ENCODE results near the gene PRR13. TPM values are rescaled to one million over a fixed set of nuclear protein-coding genes. Genes with fewer than 3 reads are reported as not detected.
A peak's percentile ranks its signal among the peaks of the same experiment; 100 is the strongest.

The PRR13 gene
- polyA plus RNA-seq, 1 of the 3 experiments (the other 2 are of a cell fraction): 58.5 TPM

DNA sequence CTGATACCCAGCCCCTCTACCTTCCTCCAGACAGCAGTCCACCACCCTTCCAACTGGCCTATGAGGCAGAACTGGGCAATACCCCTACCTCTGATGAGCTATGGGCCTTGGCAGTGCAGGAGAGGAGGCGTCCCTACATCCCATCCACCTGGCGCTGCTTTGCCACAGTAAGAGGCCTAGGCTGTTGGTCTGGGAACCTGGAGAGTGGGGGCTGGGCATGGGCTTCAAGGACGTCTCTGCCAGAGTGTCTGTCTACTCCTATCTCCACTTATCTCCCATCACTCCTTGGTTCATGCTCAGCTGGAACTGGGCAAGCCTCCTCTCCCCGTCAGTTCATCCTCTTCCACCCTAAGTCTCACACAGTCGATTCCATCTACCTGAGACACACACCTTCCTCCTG is 11.4 kb upstream of the PRR13 start (continued):
- TF ChIP-seq, protein P1, sequence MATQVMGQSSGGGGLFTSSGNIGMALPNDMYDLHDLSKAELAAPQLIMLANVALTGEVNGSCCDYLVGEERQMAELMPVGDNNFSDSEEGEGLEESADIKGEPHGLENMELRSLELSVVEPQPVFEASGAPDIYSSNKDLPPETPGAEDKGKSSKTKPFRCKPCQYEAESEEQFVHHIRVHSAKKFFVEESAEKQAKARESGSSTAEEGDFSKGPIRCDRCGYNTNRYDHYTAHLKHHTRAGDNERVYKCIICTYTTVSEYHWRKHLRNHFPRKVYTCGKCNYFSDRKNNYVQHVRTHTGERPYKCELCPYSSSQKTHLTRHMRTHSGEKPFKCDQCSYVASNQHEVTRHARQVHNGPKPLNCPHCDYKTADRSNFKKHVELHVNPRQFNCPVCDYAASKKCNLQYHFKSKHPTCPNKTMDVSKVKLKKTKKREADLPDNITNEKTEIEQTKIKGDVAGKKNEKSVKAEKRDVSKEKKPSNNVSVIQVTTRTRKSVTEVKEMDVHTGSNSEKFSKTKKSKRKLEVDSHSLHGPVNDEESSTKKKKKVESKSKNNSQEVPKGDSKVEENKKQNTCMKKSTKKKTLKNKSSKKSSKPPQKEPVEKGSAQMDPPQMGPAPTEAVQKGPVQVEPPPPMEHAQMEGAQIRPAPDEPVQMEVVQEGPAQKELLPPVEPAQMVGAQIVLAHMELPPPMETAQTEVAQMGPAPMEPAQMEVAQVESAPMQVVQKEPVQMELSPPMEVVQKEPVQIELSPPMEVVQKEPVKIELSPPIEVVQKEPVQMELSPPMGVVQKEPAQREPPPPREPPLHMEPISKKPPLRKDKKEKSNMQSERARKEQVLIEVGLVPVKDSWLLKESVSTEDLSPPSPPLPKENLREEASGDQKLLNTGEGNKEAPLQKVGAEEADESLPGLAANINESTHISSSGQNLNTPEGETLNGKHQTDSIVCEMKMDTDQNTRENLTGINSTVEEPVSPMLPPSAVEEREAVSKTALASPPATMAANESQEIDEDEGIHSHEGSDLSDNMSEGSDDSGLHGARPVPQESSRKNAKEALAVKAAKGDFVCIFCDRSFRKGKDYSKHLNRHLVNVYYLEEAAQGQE (IDR thresholded peaks at IDR 0.05; ENCODE audit: low read depth, low read length): no peak
- no peak for TF ChIP-seq SIN3A (IDR thresholded peaks at IDR 0.05; ENCODE audit: borderline replicate concordance, low read depth, low read length)
- TF ChIP-seq, protein P2, sequence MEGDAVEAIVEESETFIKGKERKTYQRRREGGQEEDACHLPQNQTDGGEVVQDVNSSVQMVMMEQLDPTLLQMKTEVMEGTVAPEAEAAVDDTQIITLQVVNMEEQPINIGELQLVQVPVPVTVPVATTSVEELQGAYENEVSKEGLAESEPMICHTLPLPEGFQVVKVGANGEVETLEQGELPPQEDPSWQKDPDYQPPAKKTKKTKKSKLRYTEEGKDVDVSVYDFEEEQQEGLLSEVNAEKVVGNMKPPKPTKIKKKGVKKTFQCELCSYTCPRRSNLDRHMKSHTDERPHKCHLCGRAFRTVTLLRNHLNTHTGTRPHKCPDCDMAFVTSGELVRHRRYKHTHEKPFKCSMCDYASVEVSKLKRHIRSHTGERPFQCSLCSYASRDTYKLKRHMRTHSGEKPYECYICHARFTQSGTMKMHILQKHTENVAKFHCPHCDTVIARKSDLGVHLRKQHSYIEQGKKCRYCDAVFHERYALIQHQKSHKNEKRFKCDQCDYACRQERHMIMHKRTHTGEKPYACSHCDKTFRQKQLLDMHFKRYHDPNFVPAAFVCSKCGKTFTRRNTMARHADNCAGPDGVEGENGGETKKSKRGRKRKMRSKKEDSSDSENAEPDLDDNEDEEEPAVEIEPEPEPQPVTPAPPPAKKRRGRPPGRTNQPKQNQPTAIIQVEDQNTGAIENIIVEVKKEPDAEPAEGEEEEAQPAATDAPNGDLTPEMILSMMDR (IDR thresholded peaks at IDR 0.05): no peak
- TF ChIP-seq, protein P3, sequence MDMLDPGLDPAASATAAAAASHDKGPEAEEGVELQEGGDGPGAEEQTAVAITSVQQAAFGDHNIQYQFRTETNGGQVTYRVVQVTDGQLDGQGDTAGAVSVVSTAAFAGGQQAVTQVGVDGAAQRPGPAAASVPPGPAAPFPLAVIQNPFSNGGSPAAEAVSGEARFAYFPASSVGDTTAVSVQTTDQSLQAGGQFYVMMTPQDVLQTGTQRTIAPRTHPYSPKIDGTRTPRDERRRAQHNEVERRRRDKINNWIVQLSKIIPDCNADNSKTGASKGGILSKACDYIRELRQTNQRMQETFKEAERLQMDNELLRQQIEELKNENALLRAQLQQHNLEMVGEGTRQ (IDR thresholded peaks at IDR 0.05; ENCODE audit: borderline replicate concordance, low read depth, low read length): no peak
- no peak for TF ChIP-seq MEF2A (IDR thresholded peaks at IDR 0.05; ENCODE audit: borderline replicate concordance, low read depth)

DNA sequence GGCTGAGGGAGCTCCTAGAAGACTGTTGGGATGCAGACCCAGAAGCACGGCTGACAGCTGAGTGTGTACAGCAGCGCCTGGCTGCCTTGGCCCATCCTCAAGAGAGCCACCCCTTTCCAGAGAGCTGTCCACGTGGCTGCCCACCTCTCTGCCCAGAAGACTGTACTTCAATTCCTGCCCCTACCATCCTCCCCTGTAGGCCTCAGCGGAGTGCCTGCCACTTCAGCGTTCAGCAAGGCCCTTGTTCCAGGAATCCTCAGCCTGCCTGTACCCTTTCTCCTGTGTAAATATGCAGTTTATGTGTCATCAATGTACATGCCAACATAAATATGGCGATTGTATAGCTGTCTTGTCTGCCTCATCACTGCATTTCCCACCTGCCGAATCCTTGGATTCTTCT is 10.3 kb upstream of the PRR13 start:
- WGBS (ENCODE audit: low lambda C conversion rate): 83% methylated on average over 7 of the region's 7 CpGs
- Histone ChIP-seq H3K4me3 (ENCODE audit: low read depth in 2 of 2, low read length in 1 of 2) (no peak overlapping the region), H3K36me3 (replicated peaks in 1 of 2; ENCODE audit: control insufficient read depth in 1 of 2, insufficient read depth in 2 of 2, low read length in 1 of 2) (no peaks in the 10 kb centered on the region), H3K79me2 (ENCODE audit: insufficient read depth) (no peaks in the 10 kb centered on the region), H3F3A (replicated peaks; ENCODE audit: insufficient read depth) (peaks cover 10% of the 10 kb centered on the region), H3K27ac (ENCODE audit: low read depth in 2 of 2, low read length in 1 of 2) (peak overlapping the region in 1 of 2 experiments; percentile 35; a peak in 1 of 4 replicates), H3K9me2 (no peaks in the 10 kb centered on the region), H2AFZ (ENCODE audit: low read depth) (no peak overlapping the region), H3K4me2 (peak overlapping the region; percentile 61; the same call in 1 of the 2 replicates), H3K9me3 (no peaks in the 10 kb centered on the region), H3K4me1 (ENCODE audit: control insufficient read depth in 1 of 2, insufficient read depth in 2 of 2, low read depth in 1 of 2, low read length in 1 of 2) (peaks cover 0 to 8% of the 10 kb centered on the region in 2 experiments; a peak in 3 of 4 replicates), H3K9ac (peak overlapping the region; percentile 17; the same call in 1 of the 2 replicates), H3K27me3 (ENCODE audit: insufficient read depth) (no peaks in the 10 kb centered on the region), H4K20me1 (ENCODE audit: insufficient read depth) (no peaks in the 10 kb centered on the region)
- TF ChIP-seq, protein P2 (IDR thresholded peaks at IDR 0.05): no peak
- TF ChIP-seq FOXJ3 (CRISPR knock-in tag; IDR thresholded peaks at IDR 0.05): no peak
- no peak for TF ChIP-seq RCOR1 (IDR thresholded peaks at IDR 0.05; ENCODE audit: low read length)
- TF ChIP-seq JUND (IDR thresholded peaks at IDR 0.05): no peak
- no peak for TF ChIP-seq RAD21 (IDR thresholded peaks at IDR 0.05; ENCODE audit: low read length)
- no peak for TF ChIP-seq ELF1 (IDR thresholded peaks at IDR 0.05)
- TF ChIP-seq YY1 (IDR thresholded peaks at IDR 0.05; ENCODE audit: low read depth): no peak
- no peak for TF ChIP-seq FOSL2 (IDR thresholded peaks at IDR 0.05; ENCODE audit: borderline replicate concordance, low read depth)
- TF ChIP-seq NRF1 (IDR thresholded peaks at IDR 0.05; ENCODE audit: low read depth, low read length): no peak
- TF ChIP-seq, protein P4, sequence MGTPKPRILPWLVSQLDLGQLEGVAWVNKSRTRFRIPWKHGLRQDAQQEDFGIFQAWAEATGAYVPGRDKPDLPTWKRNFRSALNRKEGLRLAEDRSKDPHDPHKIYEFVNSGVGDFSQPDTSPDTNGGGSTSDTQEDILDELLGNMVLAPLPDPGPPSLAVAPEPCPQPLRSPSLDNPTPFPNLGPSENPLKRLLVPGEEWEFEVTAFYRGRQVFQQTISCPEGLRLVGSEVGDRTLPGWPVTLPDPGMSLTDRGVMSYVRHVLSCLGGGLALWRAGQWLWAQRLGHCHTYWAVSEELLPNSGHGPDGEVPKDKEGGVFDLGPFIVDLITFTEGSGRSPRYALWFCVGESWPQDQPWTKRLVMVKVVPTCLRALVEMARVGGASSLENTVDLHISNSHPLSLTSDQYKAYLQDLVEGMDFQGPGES (IDR thresholded peaks at IDR 0.05; ENCODE audit: low read depth, low read length): no peak
- no peak for TF ChIP-seq EP300 (IDR thresholded peaks at IDR 0.05; ENCODE audit: borderline replicate concordance in 1 of 2, low read depth in 1 of 2, low read length in 1 of 2)
- TF ChIP-seq, protein P5, sequence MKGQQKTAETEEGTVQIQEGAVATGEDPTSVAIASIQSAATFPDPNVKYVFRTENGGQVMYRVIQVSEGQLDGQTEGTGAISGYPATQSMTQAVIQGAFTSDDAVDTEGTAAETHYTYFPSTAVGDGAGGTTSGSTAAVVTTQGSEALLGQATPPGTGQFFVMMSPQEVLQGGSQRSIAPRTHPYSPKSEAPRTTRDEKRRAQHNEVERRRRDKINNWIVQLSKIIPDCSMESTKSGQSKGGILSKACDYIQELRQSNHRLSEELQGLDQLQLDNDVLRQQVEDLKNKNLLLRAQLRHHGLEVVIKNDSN (IDR thresholded peaks at IDR 0.05; ENCODE audit: borderline replicate concordance, low read depth): no peak
- TF ChIP-seq, protein P3 (IDR thresholded peaks at IDR 0.05; ENCODE audit: borderline replicate concordance, low read depth, low read length): no peak
- TF ChIP-seq NFIC (IDR thresholded peaks at IDR 0.05; ENCODE audit: borderline replicate concordance): no peak
- TF ChIP-seq SIN3A (IDR thresholded peaks at IDR 0.05; ENCODE audit: borderline replicate concordance, low read depth, low read length): no peak
- DNase-seq: no peak
- CTCF ChIA-PET: interaction anchor here (1.1 to 2.2 kb wide), 4 partner anchors 77 to 220 kb away, joined by 3 to 12 read pairs (median 4); no protein-coding TSS in a partner anchor
- POLR2A ChIA-PET: no interaction called here
